Erythroblast (primary cell): ENCODE measurements around the gene MEGF8.

Experiments used
- GATA1 ChIP-seq: IDR thresholded peaks from 2 replicates; pipeline ENCODE4 v1.6.1; 2011; ENCODE audit warnings: low read depth, mild to moderate bottlenecking, control low read depth, low read length, moderate library complexity
- POLR2A ChIP-seq: IDR thresholded peaks from 2 replicates; pipeline ENCODE4 v1.6.1; 2011; ENCODE audit warnings: mild to moderate bottlenecking, low read length

GRCh38 chr19:42392165-42392564, 66.7 kb downstream of the MEGF8 start:
- TF ChIP-seq POLR2A = no peak
- TF ChIP-seq GATA1 = no peak
